Measurements from ENCODE around the gene E2F4.

The E2F4 gene

GRCh38 chr16:67230809-67231660, 39.1 kb downstream of the E2F4 start:
- no peak for DNase-seq (ENCODE audit: low read depth in 2 of 2, low spot score in 1 of 2)

GRCh38 chr16:67233596-67233995, 41.6 kb downstream of the E2F4 start:
- no peak for DNase-seq (ENCODE audit: low read depth in 2 of 2, low spot score in 1 of 2)

- no peak for DNase-seq (ENCODE audit: low read depth in 2 of 2, low spot score in 1 of 2)
These were observed 42.2 kb downstream of the E2F4 start for GRCh38 chr16:67234180-67234597.

- no peak for DNase-seq (ENCODE audit: low read depth in 2 of 2, low spot score in 1 of 2)
These were observed 44.0 kb downstream of the E2F4 start for GRCh38 chr16:67235816-67236562.

- peak in 1 of 2 donors; percentile 30 for DNase-seq (ENCODE audit: low read depth in 2 of 2, low spot score in 1 of 2)
These were observed 44.8 kb downstream of the E2F4 start for GRCh38 chr16:67236563-67237395.

- DNase-seq (ENCODE audit: low read depth in 2 of 2, low spot score in 1 of 2), result no peak
These were observed 45.7 kb downstream of the E2F4 start for GRCh38 chr16:67237396-67238277.

- DNase-seq (ENCODE audit: low read depth in 2 of 2, low spot score in 1 of 2), result no peak
These were observed 46.3 kb downstream of the E2F4 start for GRCh38 chr16:67238278-67238575.

GRCh38 chr16:67238806-67239470, 47.0 kb downstream of the E2F4 start:
- DNase-seq (ENCODE audit: low read depth in 2 of 2, low spot score in 1 of 2), result no peak

GRCh38 chr16:67240506-67240905, 48.6 kb downstream of the E2F4 start:
- DNase-seq (ENCODE audit: low read depth in 2 of 2, low spot score in 1 of 2), result no peak

GRCh38 chr16:67241008-67241900, 49.3 kb downstream of the E2F4 start:
- DNase-seq (ENCODE audit: low read depth in 2 of 2, low spot score in 1 of 2), result no peak

- DNase-seq (ENCODE audit: low read depth in 2 of 2, low spot score in 1 of 2), result no peak
These were observed 50.3 kb downstream of the E2F4 start for GRCh38 chr16:67242138-67242730.

- DNase-seq (ENCODE audit: low read depth in 2 of 2, low spot score in 1 of 2), result no peak
These were observed 51.5 kb downstream of the E2F4 start for GRCh38 chr16:67243481-67243880.

- peak in 1 of 2 donors; percentile 60 for DNase-seq (ENCODE audit: low read depth in 2 of 2, low spot score in 1 of 2)
These were observed 52.6 kb downstream of the E2F4 start for GRCh38 chr16:67244387-67245185.

GRCh38 chr16:67245186-67245585, 53.2 kb downstream of the E2F4 start:
- DNase-seq (ENCODE audit: low read depth in 2 of 2, low spot score in 1 of 2), result no peak

GRCh38 chr16:67245674-67246080, 53.7 kb downstream of the E2F4 start:
- no peak for DNase-seq (ENCODE audit: low read depth in 2 of 2, low spot score in 1 of 2)

GRCh38 chr16:67246081-67246755, 54.3 kb downstream of the E2F4 start:
- DNase-seq (ENCODE audit: low read depth in 2 of 2, low spot score in 1 of 2), result peak in 1 of 2 donors; percentile 25

- peak in 1 of 2 donors; percentile 18 for DNase-seq (ENCODE audit: low read depth in 2 of 2, low spot score in 1 of 2)
These were observed 54.8 kb downstream of the E2F4 start for GRCh38 chr16:67246756-67247191.
